ENCODE data around the gene KRT8. TPM values are rescaled to one million over a fixed set of nuclear protein-coding genes. Genes with fewer than 3 reads are reported as not detected.

The KRT8 gene
- polyA plus RNA-seq, 1 experiment: 18.2 TPM

GRCh38 chr12:52942066-52942900, 37.4 kb upstream of the KRT8 start:
- DNase-seq (ENCODE audit: low read depth, low spot score): no peak
- H3K4me3 ChIP-seq (ENCODE audit: low read depth, low read length): no peak overlapping the region
- peaks cover 4% of the 10 kb centered on the region; the same call in 1 of the 2 replicates for H3K9me3 ChIP-seq (ENCODE audit: control insufficient read depth, insufficient read depth, low read length)
- TF ChIP-seq CTCF (IDR thresholded peaks at IDR 0.05; ENCODE audit: low read depth, low read length): no peak
- ChIA-PET POLR2A (no interaction called here), CTCF (interaction anchor here (2.0 to 5.3 kb wide), 2 partner anchors 38 to 58 kb away, joined by 10 to 31 read pairs; no protein-coding TSS in a partner anchor)
- H3K27me3 ChIP-seq (ENCODE audit: control insufficient read depth, insufficient read depth, low read length): no peaks in the 10 kb centered on the region
- no peak overlapping the region for H3K27ac ChIP-seq (ENCODE audit: low read depth, low read length)

GRCh38 chr12:52929538-52929937, 24.7 kb upstream of the KRT8 start:
- Histone ChIP-seq H3K9me3 (ENCODE audit: control insufficient read depth, insufficient read depth, low read length) (no peaks in the 10 kb centered on the region), H3K4me3 (ENCODE audit: low read depth, low read length) (no peak overlapping the region), H3K27ac (ENCODE audit: low read depth, low read length) (no peak overlapping the region), H3K27me3 (ENCODE audit: control insufficient read depth, insufficient read depth, low read length) (no peaks in the 10 kb centered on the region)
- ChIA-PET POLR2A (no interaction called here), CTCF (no interaction called here)
- no peak for TF ChIP-seq CTCF (IDR thresholded peaks at IDR 0.05; ENCODE audit: low read depth, low read length)
- no peak for DNase-seq (ENCODE audit: low read depth, low spot score)

GRCh38 chr12:52927964-52928363, 23.1 kb upstream of the KRT8 start:
- no peak overlapping the region for H3K4me3 ChIP-seq (ENCODE audit: low read depth, low read length)
- DNase-seq (ENCODE audit: low read depth, low spot score): no peak
- POLR2A ChIA-PET: no interaction called here
- CTCF ChIA-PET: interaction anchor here (3.4 kb wide), 1 partner anchor 43 kb away, joined by 27 read pairs; no protein-coding TSS in a partner anchor
- no peaks in the 10 kb centered on the region for H3K9me3 ChIP-seq (ENCODE audit: control insufficient read depth, insufficient read depth, low read length)
- no peak for TF ChIP-seq CTCF (IDR thresholded peaks at IDR 0.05; ENCODE audit: low read depth, low read length)
- no peaks in the 10 kb centered on the region for H3K27me3 ChIP-seq (ENCODE audit: control insufficient read depth, insufficient read depth, low read length)
- no peak overlapping the region for H3K27ac ChIP-seq (ENCODE audit: low read depth, low read length)

- no peaks in the 10 kb centered on the region for H3K9me3 ChIP-seq (ENCODE audit: control insufficient read depth, insufficient read depth, low read length)
- CTCF ChIA-PET: interaction anchor here (0.6 to 3.4 kb wide), 3 partner anchors 42 to 1671 kb away, joined by 3 to 27 read pairs (median 4); no protein-coding TSS in a partner anchor
- no peak for DNase-seq (ENCODE audit: low read depth, low spot score)
- POLR2A ChIA-PET: no interaction called here
- H3K27me3 ChIP-seq (ENCODE audit: control insufficient read depth, insufficient read depth, low read length): no peaks in the 10 kb centered on the region
- no peak for TF ChIP-seq CTCF (IDR thresholded peaks at IDR 0.05; ENCODE audit: low read depth, low read length)
- no peak overlapping the region for H3K4me3 ChIP-seq (ENCODE audit: low read depth, low read length)
- H3K27ac ChIP-seq (ENCODE audit: low read depth, low read length): peak overlapping the region; percentile 39
Observed at GRCh38 chr12:52926596-52927234, 21.8 kb upstream of the KRT8 start.

Measured in AG04450 (cell line).